ENCODE measurements around the gene BCL2L14. TPM values are rescaled to one million over a fixed set of nuclear protein-coding genes. Genes with fewer than 3 reads are reported as not detected.

The BCL2L14 gene
- total and polyA plus RNA-seq, 2 donors (not counting 1 experiment from before 2014, with no cell fraction given) = 0.04 TPM; not detected in 1

DNA sequence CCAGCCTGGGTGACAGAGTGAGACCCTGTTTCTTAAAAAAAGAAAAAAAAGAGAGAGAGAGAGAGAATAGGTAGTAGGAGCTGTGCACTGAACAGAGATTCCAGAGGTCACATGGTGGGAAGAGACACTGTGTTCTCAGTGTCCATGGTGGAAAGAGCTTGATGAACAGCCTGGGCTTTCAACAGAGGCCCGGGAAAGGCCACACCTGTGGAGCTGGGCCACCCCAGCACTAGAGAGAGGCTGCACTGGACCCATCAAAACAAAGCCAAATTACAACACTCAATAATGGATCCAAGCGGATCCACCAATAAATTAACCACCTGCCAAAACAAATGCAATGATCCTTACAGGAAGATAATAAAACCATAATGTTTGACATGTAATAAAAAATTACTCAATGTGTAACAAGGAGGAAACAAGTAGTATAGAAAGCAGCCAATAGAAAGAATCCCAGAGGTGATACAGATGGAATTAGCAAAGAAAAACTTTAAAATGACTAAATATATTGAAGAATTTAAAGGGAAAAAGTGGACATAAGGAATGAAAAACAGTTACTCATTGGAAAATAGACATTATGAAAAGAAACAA, 44.8 kb upstream of the BCL2L14 start:
- Histone ChIP-seq H3K4me2 (replicated peaks; ENCODE audit: low read depth, low read length, poor library complexity, severe bottlenecking) (no peak overlapping the region), H3K27me3 (replicated peaks in 1 of 4; ENCODE audit: control extremely low read depth in 1 of 4, control insufficient read depth in 3 of 4, insufficient read depth in 4 of 4, low read length in 3 of 4) (no peaks in the 10 kb centered on the region), H3K36me3 (replicated peaks in 1 of 2; ENCODE audit: control extremely low read depth in 1 of 2, control insufficient read depth in 1 of 2, extremely low read depth in 1 of 2, insufficient read depth in 2 of 2, low read length in 1 of 2) (no peaks in the 10 kb centered on the region), H3K4me1 (ENCODE audit: control insufficient read depth in 2 of 2, insufficient read depth in 2 of 2, low read length in 2 of 2) (peaks cover 33 to 36% of the 10 kb centered on the region in 2 donors), H2AFZ (ENCODE audit: insufficient read depth, low read depth, low read length, poor library complexity, severe bottlenecking) (no peak overlapping the region), H3K4me3 (ENCODE audit: control extremely low read depth in 1 of 5, extremely low read depth in 1 of 5, insufficient read depth in 1 of 5, low read depth in 2 of 5, low read length in 4 of 5) (no peak overlapping the region), H3K79me2 (ENCODE audit: control insufficient read depth, insufficient read depth, low read length) (no peaks in the 10 kb centered on the region), H3K9me3 (ENCODE audit: control extremely low read depth in 1 of 3, control insufficient read depth in 2 of 3, insufficient read depth in 1 of 3, low read length in 2 of 3) (peaks cover 0 to 5% (median 4%) of the 10 kb centered on the region in 3 donors), H3K27ac (ENCODE audit: low read length in 2 of 2) (no peak overlapping the region), H3K9ac (ENCODE audit: low read length) (no peak overlapping the region), H4K20me1 (ENCODE audit: control insufficient read depth, insufficient read depth, low read length, poor library complexity, severe bottlenecking) (no peaks in the 10 kb centered on the region)
- DNase-seq (no peak), ATAC-seq (ENCODE audit: low read depth) (no peak)
- H3K27me3 Mint-ChIP-seq = no peaks in the 10 kb centered on the region
- intact Hi-C loops (cut with micrococcal nuclease) = no loop called here
- ChIA-PET POLR2A (interaction anchor here (0.6 kb wide), 1 partner anchor 419 kb away, joined by 4 read pairs; no protein-coding TSS in a partner anchor), CTCF (interaction anchor here (1.1 kb wide), 1 partner anchor 8 kb away, joined by 5 read pairs; no protein-coding TSS in a partner anchor)
- 100% methylated on average over 1 of the region's 2 CpGs for WGBS (ENCODE audit: insufficient coverage)
- no peaks in the 10 kb centered on the region for H3K9me3 Mint-ChIP-seq (ENCODE audit: insufficient read depth)
- TF ChIP-seq, protein P1, sequence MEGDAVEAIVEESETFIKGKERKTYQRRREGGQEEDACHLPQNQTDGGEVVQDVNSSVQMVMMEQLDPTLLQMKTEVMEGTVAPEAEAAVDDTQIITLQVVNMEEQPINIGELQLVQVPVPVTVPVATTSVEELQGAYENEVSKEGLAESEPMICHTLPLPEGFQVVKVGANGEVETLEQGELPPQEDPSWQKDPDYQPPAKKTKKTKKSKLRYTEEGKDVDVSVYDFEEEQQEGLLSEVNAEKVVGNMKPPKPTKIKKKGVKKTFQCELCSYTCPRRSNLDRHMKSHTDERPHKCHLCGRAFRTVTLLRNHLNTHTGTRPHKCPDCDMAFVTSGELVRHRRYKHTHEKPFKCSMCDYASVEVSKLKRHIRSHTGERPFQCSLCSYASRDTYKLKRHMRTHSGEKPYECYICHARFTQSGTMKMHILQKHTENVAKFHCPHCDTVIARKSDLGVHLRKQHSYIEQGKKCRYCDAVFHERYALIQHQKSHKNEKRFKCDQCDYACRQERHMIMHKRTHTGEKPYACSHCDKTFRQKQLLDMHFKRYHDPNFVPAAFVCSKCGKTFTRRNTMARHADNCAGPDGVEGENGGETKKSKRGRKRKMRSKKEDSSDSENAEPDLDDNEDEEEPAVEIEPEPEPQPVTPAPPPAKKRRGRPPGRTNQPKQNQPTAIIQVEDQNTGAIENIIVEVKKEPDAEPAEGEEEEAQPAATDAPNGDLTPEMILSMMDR (IDR thresholded peaks at IDR 0.05) = no peak
- no peak for TF ChIP-seq EZH2 (IDR thresholded peaks at IDR 0.05; ENCODE audit: borderline replicate concordance, insufficient read depth, low read depth, low read length, poor library complexity, severe bottlenecking)
- peaks cover 39% of the 10 kb centered on the region for H3K4me1 Mint-ChIP-seq
- H3K4me3 Mint-ChIP-seq = no peak overlapping the region
- H3K27ac Mint-ChIP-seq = no peak overlapping the region

DNA sequence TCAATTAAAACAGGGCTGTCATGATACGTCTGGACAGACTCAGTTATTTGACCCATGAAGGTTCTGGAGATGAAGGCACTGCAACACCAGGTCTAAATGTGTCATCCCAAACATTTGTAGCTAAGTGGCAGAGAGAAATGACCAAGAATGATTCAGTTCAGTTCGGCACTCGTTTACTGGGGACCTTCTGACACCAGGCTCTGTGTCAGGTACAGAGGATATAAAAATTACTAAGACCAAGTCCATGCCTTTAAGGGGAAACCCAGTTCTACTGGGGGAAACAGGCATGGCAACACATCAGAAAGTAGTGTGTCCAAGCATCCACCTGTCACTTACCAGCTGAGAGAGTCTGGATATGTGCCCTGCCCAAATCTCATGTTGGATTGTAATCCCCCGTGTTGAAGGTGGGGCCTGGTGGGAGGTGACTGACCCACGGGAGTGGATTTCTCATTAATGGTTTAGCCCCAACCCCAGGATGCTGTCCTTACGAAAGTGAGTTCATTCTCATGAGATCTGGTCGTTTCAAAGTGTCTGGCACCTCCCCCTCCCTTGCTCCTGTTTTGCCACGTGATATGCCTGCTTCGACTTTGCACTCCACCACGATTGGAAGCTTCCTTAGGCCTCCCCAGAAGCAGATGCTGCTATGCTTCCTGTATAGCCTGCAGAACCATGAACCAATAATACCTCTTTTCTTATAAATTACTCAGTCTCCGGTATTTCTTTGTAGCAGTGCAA, 41.9 kb upstream of the BCL2L14 start:
- Histone ChIP-seq H3K79me2 (ENCODE audit: control insufficient read depth, insufficient read depth, low read length) (no peaks in the 10 kb centered on the region), H3K36me3 (replicated peaks in 1 of 2; ENCODE audit: control extremely low read depth in 1 of 2, control insufficient read depth in 1 of 2, extremely low read depth in 1 of 2, insufficient read depth in 2 of 2, low read length in 1 of 2) (no peaks in the 10 kb centered on the region), H3K4me1 (ENCODE audit: control insufficient read depth in 2 of 2, insufficient read depth in 2 of 2, low read length in 2 of 2) (peaks cover 29 to 35% of the 10 kb centered on the region in 2 donors), H3K9me3 (ENCODE audit: control extremely low read depth in 1 of 3, control insufficient read depth in 2 of 3, insufficient read depth in 1 of 3, low read length in 2 of 3) (peaks cover 0 to 5% (median 4%) of the 10 kb centered on the region in 3 donors), H3K27me3 (replicated peaks in 1 of 4; ENCODE audit: control extremely low read depth in 1 of 4, control insufficient read depth in 3 of 4, insufficient read depth in 4 of 4, low read length in 3 of 4) (no peaks in the 10 kb centered on the region), H4K20me1 (ENCODE audit: control insufficient read depth, insufficient read depth, low read length, poor library complexity, severe bottlenecking) (no peaks in the 10 kb centered on the region), H3K9ac (ENCODE audit: low read length) (no peak overlapping the region), H3K4me2 (replicated peaks; ENCODE audit: low read depth, low read length, poor library complexity, severe bottlenecking) (no peak overlapping the region), H3K4me3 (ENCODE audit: control extremely low read depth in 1 of 5, extremely low read depth in 1 of 5, insufficient read depth in 1 of 5, low read depth in 2 of 5, low read length in 4 of 5) (no peak overlapping the region), H3K27ac (ENCODE audit: low read length in 2 of 2) (no peak overlapping the region), H2AFZ (ENCODE audit: insufficient read depth, low read depth, low read length, poor library complexity, severe bottlenecking) (no peak overlapping the region)
- H3K4me1 Mint-ChIP-seq = peaks cover 27% of the 10 kb centered on the region
- ChIA-PET CTCF (interaction anchor here (0.9 to 6.4 kb wide), 3 partner anchors 404 to 448 kb away, joined by 3 to 90 read pairs (median 9); no protein-coding TSS in a partner anchor), POLR2A (no interaction called here)
- ATAC-seq (ENCODE audit: low read depth) (no peak), DNase-seq (no peak)
- H3K9me3 Mint-ChIP-seq (ENCODE audit: insufficient read depth) = no peaks in the 10 kb centered on the region
- WGBS (ENCODE audit: insufficient coverage) = 92% methylated on average over 10 of the region's 11 CpGs
- no peaks in the 10 kb centered on the region for H3K27me3 Mint-ChIP-seq
- H3K27ac Mint-ChIP-seq = no peak overlapping the region
- no peak for TF ChIP-seq EZH2 (IDR thresholded peaks at IDR 0.05; ENCODE audit: borderline replicate concordance, insufficient read depth, low read depth, low read length, poor library complexity, severe bottlenecking)
- TF ChIP-seq, protein P1 (IDR thresholded peaks at IDR 0.05) = no peak
- H3K4me3 Mint-ChIP-seq = no peak overlapping the region
- intact Hi-C loops (cut with micrococcal nuclease) = no loop called here

Measured in B cell (primary cell).